Thymus (tissue), 11 donors: ENCODE results near the gene ALDH8A1. TPM values are rescaled to one million over a fixed set of nuclear protein-coding genes. Genes with fewer than 3 reads are reported as not detected.

Experiments
- DNase-seq, 9 donors: peaks; one replicate each; pipeline ENCODE4 v3.0.0-alpha.2; 2013; ENCODE audit warnings: low spot score in 9 of 9, low read depth in 6 of 9, missing footprints in 1 of 9
- H3K27ac ChIP-seq, 2 donors: one replicate each; pipeline ENCODE4 v1.5.1; 2013; ENCODE audit warnings: control low read depth in 1 of 2, low read depth in 1 of 2, low read length in 1 of 2, mild to moderate bottlenecking in 1 of 2, moderate library complexity in 1 of 2
- H3K27me3 ChIP-seq, 2 donors: one replicate each; pipeline ENCODE4 v1.5.1; 2013; ENCODE audit warnings: low read length in 1 of 2; ENCODE audit not compliant: control insufficient read depth in 2 of 2, insufficient read depth in 1 of 2
- H3K36me3 ChIP-seq, 2 donors: one replicate each; pipeline ENCODE4 v1.5.1; 2013; ENCODE audit warnings: low read length in 1 of 2, mild to moderate bottlenecking in 1 of 2, moderate library complexity in 1 of 2; ENCODE audit not compliant: control insufficient read depth in 2 of 2, insufficient read depth in 2 of 2
- H3K4me1 ChIP-seq, 2 donors: one replicate each; pipeline ENCODE4 v1.5.1; 2013; ENCODE audit warnings: low read length in 2 of 2; ENCODE audit not compliant: control insufficient read depth in 2 of 2, insufficient read depth in 2 of 2
- H3K4me3 ChIP-seq, 2 donors: one replicate each; pipeline ENCODE4 v1.5.1; 2013; ENCODE audit warnings: low read length in 2 of 2, control low read depth in 1 of 2, mild to moderate bottlenecking in 1 of 2
- H3K9me3 ChIP-seq, 2 donors: one replicate each; pipeline ENCODE4 v1.5.1; 2013; ENCODE audit warnings: low read length in 1 of 2, mild to moderate bottlenecking in 1 of 2; ENCODE audit not compliant: control insufficient read depth in 2 of 2, insufficient read depth in 1 of 2
- WGBS: extraction: QIAGEN DNeasy Blood & Tissue Kit; methylation state at CpG from one replicate; pipeline ENCODE4 v1.1.7; 2013; 5-methylcytosine and 5-hydroxymethylcytosine counted together
- polyA plus RNA-seq: library from polyadenylated mRNA; stranded (reverse); fragments of 200-250 nt; gene quantifications from one replicate; pipeline ENCODE4 v1.2.3, GENCODE V29; 2013
- total RNA-seq: library from RNA; stranded (reverse); fragments of 120-200 nt; gene quantifications from one replicate; pipeline ENCODE4 v1.2.4, GENCODE V29; 2013
- donor health status: healthy.

Gene ALDH8A1
- total and polyA plus RNA-seq, 2 donors, result 0.42 to 9.1 TPM

GRCh38 chr6:134938896-134939295 is 11.0 kb downstream of the ALDH8A1 start:
- H3K4me3 ChIP-seq, result no peak overlapping the region
- peaks cover 0 to 2% of the 10 kb centered on the region in 2 donors for H3K4me1 ChIP-seq
- whole genome bisulfite sequencing, result 56% methylated on average over 5 of the region's 5 CpGs
- no peaks in the 10 kb centered on the region for H3K27me3 ChIP-seq
- no peak overlapping the region for H3K27ac ChIP-seq
- H3K9me3 ChIP-seq, result no peaks in the 10 kb centered on the region
- peak in 5 of 9 donors; percentile 6 to 42 (median 13) for DNase-seq
- no peaks in the 10 kb centered on the region for H3K36me3 ChIP-seq

GRCh38 chr6:134937426-134937825 is 12.5 kb downstream of the ALDH8A1 start:
- 98% methylated on average over 5 of the region's 5 CpGs for WGBS

GRCh38 chr6:134936931-134937330 is 13.0 kb downstream of the ALDH8A1 start:
- no peak overlapping the region for H3K4me3 ChIP-seq
- WGBS, result 94% methylated on average over 5 of the region's 5 CpGs
- no peak overlapping the region for H3K27ac ChIP-seq
- no peaks in the 10 kb centered on the region for H3K9me3 ChIP-seq
- DNase-seq, result no peak
- H3K36me3 ChIP-seq, result no peaks in the 10 kb centered on the region
- H3K4me1 ChIP-seq, result peaks cover 0 to 2% of the 10 kb centered on the region in 2 donors
- no peaks in the 10 kb centered on the region for H3K27me3 ChIP-seq

More at GRCh38 chr6:134937426-134937825, 12.5 kb downstream of the ALDH8A1 start:
- no peak for DNase-seq
- Histone ChIP-seq H3K27me3 (no peaks in the 10 kb centered on the region), H3K4me1 (peaks cover 0 to 2% of the 10 kb centered on the region in 2 donors), H3K9me3 (no peaks in the 10 kb centered on the region), H3K27ac (no peak overlapping the region), H3K36me3 (no peaks in the 10 kb centered on the region), H3K4me3 (no peak overlapping the region)

- Histone ChIP-seq H3K9me3 (no peaks in the 10 kb centered on the region), H3K4me1 (peaks cover 0 to 2% of the 10 kb centered on the region in 2 donors), H3K27ac (no peak overlapping the region), H3K4me3 (no peak overlapping the region), H3K36me3 (no peaks in the 10 kb centered on the region), H3K27me3 (no peaks in the 10 kb centered on the region)
- 97% methylated on average over 5 of the region's 5 CpGs for WGBS
- DNase-seq, result no peak
Observed at GRCh38 chr6:134936476-134936875, 13.4 kb downstream of the ALDH8A1 start.

GRCh38 chr6:134934793-134935485 is 15.0 kb downstream of the ALDH8A1 start:
- Histone ChIP-seq H3K4me1 (peaks cover 0 to 2% of the 10 kb centered on the region in 2 donors), H3K9me3 (no peaks in the 10 kb centered on the region), H3K27me3 (no peaks in the 10 kb centered on the region), H3K27ac (no peak overlapping the region), H3K36me3 (no peaks in the 10 kb centered on the region), H3K4me3 (no peak overlapping the region)
- 97% methylated on average over 5 of the region's 5 CpGs for WGBS
- DNase-seq, result no peak

- no peaks in the 10 kb centered on the region for H3K9me3 ChIP-seq
- H3K4me1 ChIP-seq, result no peaks in the 10 kb centered on the region
- no peak for DNase-seq
- no peak overlapping the region for H3K4me3 ChIP-seq
- H3K27ac ChIP-seq, result peak overlapping the region; percentile 6 to 15
- H3K27me3 ChIP-seq, result no peaks in the 10 kb centered on the region
- no peaks in the 10 kb centered on the region for H3K36me3 ChIP-seq
- 96% methylated on average over 11 of the region's 11 CpGs for WGBS
Observed at GRCh38 chr6:134932535-134933470, 17.1 kb downstream of the ALDH8A1 start.

GRCh38 chr6:134932098-134932497 is 17.8 kb downstream of the ALDH8A1 start:
- Histone ChIP-seq H3K4me1 (no peaks in the 10 kb centered on the region), H3K27me3 (no peaks in the 10 kb centered on the region), H3K27ac (peak overlapping the region in 1 of 2 donors; percentile 6), H3K4me3 (no peak overlapping the region), H3K36me3 (no peaks in the 10 kb centered on the region), H3K9me3 (no peaks in the 10 kb centered on the region)
- DNase-seq, result no peak
- WGBS, result 92% methylated on average over 5 of the region's 5 CpGs

GRCh38 chr6:134930463-134930862 is 19.4 kb downstream of the ALDH8A1 start:
- DNase-seq, result no peak
- Histone ChIP-seq H3K4me1 (no peaks in the 10 kb centered on the region), H3K9me3 (no peaks in the 10 kb centered on the region), H3K27me3 (no peaks in the 10 kb centered on the region), H3K36me3 (no peaks in the 10 kb centered on the region), H3K27ac (no peak overlapping the region), H3K4me3 (no peak overlapping the region)
- WGBS, result 98% methylated on average over 6 of the region's 6 CpGs
